ENCODE data around the gene RARB. TPM values are rescaled to one million over a fixed set of nuclear protein-coding genes. Genes with fewer than 3 reads are reported as not detected.

The RARB gene
- total and polyA plus RNA-seq, 10 donors: 1.5 to 13.0 (median 7.5) TPM

DNA sequence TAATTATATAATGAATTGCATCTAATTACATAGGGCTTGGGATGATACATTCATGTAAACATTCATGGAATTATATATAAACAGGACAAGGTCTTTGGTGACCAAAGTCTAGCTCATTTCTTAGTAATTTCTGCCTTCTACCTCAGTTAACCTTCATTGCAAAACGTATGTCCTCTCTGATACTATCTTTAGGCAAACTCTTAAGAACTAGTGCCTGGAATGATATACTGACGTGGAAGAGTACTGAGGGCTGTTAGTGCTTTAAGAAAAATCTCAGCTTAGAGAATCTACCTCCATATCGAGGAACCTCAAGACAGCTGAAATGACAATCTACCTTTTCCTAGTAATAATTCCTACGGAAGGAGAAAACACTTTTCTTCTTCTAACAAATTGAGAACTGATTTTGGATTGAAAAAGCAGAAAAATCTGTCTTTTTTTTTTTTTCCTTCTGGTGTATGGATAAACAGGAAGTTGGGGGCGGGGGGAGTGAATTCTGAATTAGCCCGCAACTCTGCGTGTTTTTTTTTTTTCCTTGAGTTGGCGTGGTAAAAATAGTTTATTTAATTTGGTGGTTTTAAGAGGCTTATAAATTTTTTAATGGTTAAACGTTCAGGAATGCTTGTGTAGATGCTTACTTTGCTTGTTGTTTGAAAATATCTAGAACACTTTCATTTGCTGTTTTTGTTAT is 43.2 kb downstream of the RARB start:
- Histone ChIP-seq H3K27me3 (replicated peaks in 1 of 7) (no peaks in the 10 kb centered on the region), H3K4me3 (peak overlapping the region in 3 of 8 donors; percentile 2 to 18 (median 16)), H3K4me1 (peaks cover 15 to 38% (median 29%) of the 10 kb centered on the region in 6 donors), H3K27ac (peak overlapping the region in 5 of 8 donors; percentile 45 to 81 (median 67)), H3K9me3 (no peaks in the 10 kb centered on the region), H3K36me3 (no peaks in the 10 kb centered on the region)
- TF ChIP-seq POLR2A (IDR thresholded peaks at IDR 0.05) (no peak), POLR2AphosphoS5 (IDR thresholded peaks at IDR 0.05) (no peak)
- TF ChIP-seq, protein P1, sequence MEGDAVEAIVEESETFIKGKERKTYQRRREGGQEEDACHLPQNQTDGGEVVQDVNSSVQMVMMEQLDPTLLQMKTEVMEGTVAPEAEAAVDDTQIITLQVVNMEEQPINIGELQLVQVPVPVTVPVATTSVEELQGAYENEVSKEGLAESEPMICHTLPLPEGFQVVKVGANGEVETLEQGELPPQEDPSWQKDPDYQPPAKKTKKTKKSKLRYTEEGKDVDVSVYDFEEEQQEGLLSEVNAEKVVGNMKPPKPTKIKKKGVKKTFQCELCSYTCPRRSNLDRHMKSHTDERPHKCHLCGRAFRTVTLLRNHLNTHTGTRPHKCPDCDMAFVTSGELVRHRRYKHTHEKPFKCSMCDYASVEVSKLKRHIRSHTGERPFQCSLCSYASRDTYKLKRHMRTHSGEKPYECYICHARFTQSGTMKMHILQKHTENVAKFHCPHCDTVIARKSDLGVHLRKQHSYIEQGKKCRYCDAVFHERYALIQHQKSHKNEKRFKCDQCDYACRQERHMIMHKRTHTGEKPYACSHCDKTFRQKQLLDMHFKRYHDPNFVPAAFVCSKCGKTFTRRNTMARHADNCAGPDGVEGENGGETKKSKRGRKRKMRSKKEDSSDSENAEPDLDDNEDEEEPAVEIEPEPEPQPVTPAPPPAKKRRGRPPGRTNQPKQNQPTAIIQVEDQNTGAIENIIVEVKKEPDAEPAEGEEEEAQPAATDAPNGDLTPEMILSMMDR (IDR thresholded peaks at IDR 0.05 in 8 of 11, conservative IDR thresholded peaks at IDR 0.05 in 3 of 11): no peak
- intact Hi-C loops (cut with DNase I; ENCODE audit: low total_unique reads): no loop called here
- WGBS, 5 donors: 14 to 20% (median 17%) methylated on average over 9 of the region's 9 CpGs
- no peak for DNase-seq

DNA sequence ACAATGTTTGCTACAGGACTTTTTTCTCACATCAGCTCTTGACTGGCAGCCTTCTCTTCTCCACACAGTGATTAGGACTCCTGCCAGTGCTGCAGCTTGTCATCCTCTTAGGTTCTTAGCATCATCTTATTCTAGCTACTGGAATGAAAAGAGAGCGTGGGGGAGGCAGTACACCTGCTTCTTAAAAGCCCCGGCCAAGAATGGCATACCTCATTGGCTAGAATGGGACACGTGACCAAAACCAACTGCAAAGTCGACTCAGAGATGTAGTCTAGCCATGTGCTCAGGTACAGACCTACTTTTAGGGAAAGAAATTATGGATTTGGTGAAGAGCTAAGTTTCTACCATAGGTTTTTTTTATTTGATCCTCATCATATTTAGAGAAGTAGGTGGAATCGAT is 44.1 kb downstream of the RARB start:
- TF ChIP-seq, protein P1 (IDR thresholded peaks at IDR 0.05 in 8 of 11, conservative IDR thresholded peaks at IDR 0.05 in 3 of 11): no peak
- TF ChIP-seq POLR2AphosphoS5 (IDR thresholded peaks at IDR 0.05) (no peak), POLR2A (IDR thresholded peaks at IDR 0.05) (no peak)
- intact Hi-C loops (cut with DNase I; ENCODE audit: low total_unique reads): no loop called here
- peak overlapping the region in 5 of 8 donors; percentile 45 to 81 (median 67) for H3K27ac ChIP-seq
- 88 to 94% (median 92%) methylated on average over 5 of the region's 5 CpGs for WGBS, 5 donors
- no peaks in the 10 kb centered on the region for H3K27me3 ChIP-seq (replicated peaks in 1 of 7)
- no peaks in the 10 kb centered on the region for H3K36me3 ChIP-seq
- peaks cover 15 to 38% (median 29%) of the 10 kb centered on the region in 6 donors for H3K4me1 ChIP-seq
- DNase-seq: no peak
- H3K4me3 ChIP-seq: no peak overlapping the region
- H3K9me3 ChIP-seq: no peaks in the 10 kb centered on the region

DNA sequence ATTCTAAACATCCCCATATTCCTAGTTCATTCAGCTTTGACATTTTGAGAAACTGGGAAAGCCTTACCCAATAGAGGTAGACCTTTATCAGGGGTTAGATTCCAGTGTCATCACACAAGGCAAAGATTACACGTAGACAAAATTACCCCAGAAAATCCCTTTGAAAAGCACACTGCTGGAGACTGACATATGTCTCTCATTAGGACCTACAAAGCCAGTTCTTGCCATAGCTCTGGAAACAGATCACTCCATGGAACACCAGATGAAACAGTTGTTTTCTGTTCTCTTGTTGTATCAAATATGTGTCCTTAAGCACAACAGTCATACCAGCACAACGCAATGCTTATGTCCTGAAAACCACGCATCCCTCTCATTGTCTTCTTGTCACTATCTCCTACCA is 44.7 kb downstream of the RARB start:
- Histone ChIP-seq H3K9me3 (no peaks in the 10 kb centered on the region), H3K27me3 (replicated peaks in 1 of 7) (no peaks in the 10 kb centered on the region), H3K4me3 (no peak overlapping the region), H3K27ac (peak overlapping the region in 2 of 8 donors; percentile 22 to 81), H3K4me1 (peaks cover 15 to 38% (median 29%) of the 10 kb centered on the region in 6 donors), H3K36me3 (no peaks in the 10 kb centered on the region)
- 88 to 96% (median 93%) methylated on average over 3 of the region's 3 CpGs for WGBS, 5 donors
- intact Hi-C loops (cut with DNase I; ENCODE audit: low total_unique reads): no loop called here
- TF ChIP-seq, protein P1 (IDR thresholded peaks at IDR 0.05 in 8 of 11, conservative IDR thresholded peaks at IDR 0.05 in 3 of 11): no peak
- TF ChIP-seq POLR2A (IDR thresholded peaks at IDR 0.05): no peak
- no peak for DNase-seq

DNA sequence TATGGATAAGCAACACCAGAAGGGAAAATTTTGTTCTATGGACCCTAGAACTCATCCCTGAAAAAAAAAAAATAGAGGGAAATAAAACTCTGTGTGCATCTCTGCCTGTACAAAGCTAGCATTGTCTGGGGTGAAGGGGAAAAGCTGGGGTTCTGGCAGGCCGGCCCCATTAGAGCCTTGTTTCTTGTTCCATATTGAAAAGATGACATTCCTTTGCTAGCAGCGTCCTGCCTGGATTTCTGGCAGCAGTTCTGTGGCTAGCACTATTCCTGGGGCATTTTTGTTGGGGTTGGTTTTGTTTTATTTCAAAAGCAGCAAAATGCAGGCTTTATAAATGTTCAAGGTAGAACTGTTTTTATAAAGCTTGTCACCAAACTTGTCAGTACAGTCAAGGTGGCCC is 45.2 kb downstream of the RARB start:
- H3K9me3 ChIP-seq: no peaks in the 10 kb centered on the region
- peak overlapping the region in 2 of 8 donors; percentile 26 to 81 for H3K27ac ChIP-seq
- no peak for DNase-seq
- H3K36me3 ChIP-seq: no peaks in the 10 kb centered on the region
- no peaks in the 10 kb centered on the region for H3K27me3 ChIP-seq (replicated peaks in 1 of 7)
- intact Hi-C loops (cut with DNase I; ENCODE audit: low total_unique reads): no loop called here
- WGBS, 5 donors: 49 to 94% (median 84%) methylated on average over 2 of the region's 2 CpGs
- H3K4me1 ChIP-seq: peaks cover 15 to 32% (median 27%) of the 10 kb centered on the region in 6 donors
- no peak overlapping the region for H3K4me3 ChIP-seq
- TF ChIP-seq POLR2AphosphoS5 (IDR thresholded peaks at IDR 0.05): no peak
- TF ChIP-seq POLR2A (IDR thresholded peaks at IDR 0.05): no peak
- TF ChIP-seq, protein P1 (IDR thresholded peaks at IDR 0.05 in 8 of 11, conservative IDR thresholded peaks at IDR 0.05 in 3 of 11): no peak
